T-helper 17 cell (primary cell): ENCODE measurements around the gene TMEM144. TPM values are rescaled to one million over a fixed set of nuclear protein-coding genes. Genes with fewer than 3 reads are reported as not detected.

ENCODE experiments used
- ATAC-seq: fragments of 150-1000 bp; cut with Tn5 transposase; 2 replicates; pipeline ENCODE4 v1.10.0; 2021; ENCODE audit warnings: mild to moderate bottlenecking, moderate library complexity
- DNase-seq, 3 donors: peaks; one replicate each; pipeline versions ENCODE4 v3.0.0 to v3.0.0-alpha.2; 2020 to 2021
- H3K9me3 ChIP-seq: one replicate; pipeline ENCODE4 v1.7.0; 2013; ENCODE audit warnings: low read length, mild to moderate bottlenecking; ENCODE audit not compliant: control insufficient read depth, poor library complexity, severe bottlenecking
- H3K27ac Mint-ChIP-seq: one replicate; pipeline ENCODE4 v1.8.0; 2022; ENCODE audit warnings: mild to moderate bottlenecking, moderate library complexity, mixed read lengths
- H3K27me3 Mint-ChIP-seq: one replicate; pipeline ENCODE4 v1.8.0; 2022; ENCODE audit warnings: mixed read lengths
- H3K36me3 Mint-ChIP-seq: one replicate; pipeline ENCODE4 v1.8.0; 2022; ENCODE audit warnings: low read depth, mixed read lengths
- H3K4me1 Mint-ChIP-seq: one replicate; pipeline ENCODE4 v1.8.0; 2022; ENCODE audit warnings: mild to moderate bottlenecking, mixed read lengths
- H3K4me3 Mint-ChIP-seq: one replicate; pipeline ENCODE4 v1.8.0; 2022; ENCODE audit warnings: mild to moderate bottlenecking, moderate library complexity, mixed read lengths
- total RNA-seq, 4 donors: library from RNA in 2 of 4; stranded (reverse) in 2 of 4; gene quantifications; one replicate each; pipeline ENCODE4 v1.2.3 and lab custom pipeline; 2022 to 2026

The TMEM144 gene
- total RNA-seq, 2 donors from 2014 or later, result 0.50 TPM; not detected in 1

GRCh38 chr4:158299459-158300007 is 89.2 kb downstream of the TMEM144 start:
- Mint-ChIP-seq H3K4me1 (no peaks in the 10 kb centered on the region), H3K27me3 (no peaks in the 10 kb centered on the region), H3K27ac (no peak overlapping the region), H3K4me3 (no peak overlapping the region), H3K36me3 (peaks cover 2% of the 10 kb centered on the region)
- DNase-seq (no peak), ATAC-seq (no peak)
- no peaks in the 10 kb centered on the region for H3K9me3 ChIP-seq

GRCh38 chr4:158300012-158300411 is 89.7 kb downstream of the TMEM144 start:
- no peaks in the 10 kb centered on the region for H3K9me3 ChIP-seq
- ATAC-seq (no peak), DNase-seq (no peak)
- Mint-ChIP-seq H3K4me3 (no peak overlapping the region), H3K27me3 (no peaks in the 10 kb centered on the region), H3K36me3 (peaks cover 2% of the 10 kb centered on the region), H3K27ac (no peak overlapping the region), H3K4me1 (no peaks in the 10 kb centered on the region)

GRCh38 chr4:158302076-158302866 is 92.0 kb downstream of the TMEM144 start:
- no peak for DNase-seq
- Mint-ChIP-seq H3K4me3 (no peak overlapping the region), H3K36me3 (peaks cover 2% of the 10 kb centered on the region)

GRCh38 chr4:158304694-158305093 is 94.4 kb downstream of the TMEM144 start:
- Mint-ChIP-seq H3K27ac (no peak overlapping the region), H3K4me3 (no peak overlapping the region), H3K4me1 (no peaks in the 10 kb centered on the region), H3K27me3 (no peaks in the 10 kb centered on the region), H3K36me3 (peaks cover 2% of the 10 kb centered on the region)
- ATAC-seq (no peak), DNase-seq (no peak)
- no peaks in the 10 kb centered on the region for H3K9me3 ChIP-seq

More at GRCh38 chr4:158302076-158302866, 92.0 kb downstream of the TMEM144 start:
- ATAC-seq, result no peak
- H3K9me3 ChIP-seq, result no peaks in the 10 kb centered on the region
- H3K27me3 Mint-ChIP-seq, result no peaks in the 10 kb centered on the region
- no peaks in the 10 kb centered on the region for H3K4me1 Mint-ChIP-seq
- no peak overlapping the region for H3K27ac Mint-ChIP-seq

Other genes starting within 250 kb of the TMEM144 start
- 1 to 10 TPM; 1.3 to 1.8 TPM for gene GASK1B, start 37.5 kb upstream of the TMEM144 start, total RNA-seq